Esophagus squamous epithelium (tissue), 4 donors: ENCODE data around the gene SERINC3.

Experiments
- POLR2A ChIP-seq, 4 donors: fragments of 450-650 bp; IDR thresholded peaks; one replicate each; pipeline ENCODE4 v1.6.1; 2017; ENCODE audit warnings: antibody characterized with exemption in 4 of 4, mild to moderate bottlenecking in 4 of 4, moderate library complexity in 3 of 4
- TF ChIP-seq, protein P1 (sequence below), 6 experiments: fragments of 450-650 bp in 4 of 6; fragments of 200-600 bp in 2 of 6; sonication (generic) in 2 of 6; IDR thresholded peaks; one replicate each; pipeline ENCODE4 v1.5.1; 2016 to 2019; ENCODE audit warnings: antibody characterized with exemption in 6 of 6, mild to moderate bottlenecking in 4 of 6, moderate library complexity in 4 of 6

- TF ChIP-seq, protein P1, sequence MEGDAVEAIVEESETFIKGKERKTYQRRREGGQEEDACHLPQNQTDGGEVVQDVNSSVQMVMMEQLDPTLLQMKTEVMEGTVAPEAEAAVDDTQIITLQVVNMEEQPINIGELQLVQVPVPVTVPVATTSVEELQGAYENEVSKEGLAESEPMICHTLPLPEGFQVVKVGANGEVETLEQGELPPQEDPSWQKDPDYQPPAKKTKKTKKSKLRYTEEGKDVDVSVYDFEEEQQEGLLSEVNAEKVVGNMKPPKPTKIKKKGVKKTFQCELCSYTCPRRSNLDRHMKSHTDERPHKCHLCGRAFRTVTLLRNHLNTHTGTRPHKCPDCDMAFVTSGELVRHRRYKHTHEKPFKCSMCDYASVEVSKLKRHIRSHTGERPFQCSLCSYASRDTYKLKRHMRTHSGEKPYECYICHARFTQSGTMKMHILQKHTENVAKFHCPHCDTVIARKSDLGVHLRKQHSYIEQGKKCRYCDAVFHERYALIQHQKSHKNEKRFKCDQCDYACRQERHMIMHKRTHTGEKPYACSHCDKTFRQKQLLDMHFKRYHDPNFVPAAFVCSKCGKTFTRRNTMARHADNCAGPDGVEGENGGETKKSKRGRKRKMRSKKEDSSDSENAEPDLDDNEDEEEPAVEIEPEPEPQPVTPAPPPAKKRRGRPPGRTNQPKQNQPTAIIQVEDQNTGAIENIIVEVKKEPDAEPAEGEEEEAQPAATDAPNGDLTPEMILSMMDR (IDR thresholded peaks at IDR 0.05) = no peak
- no peak for TF ChIP-seq POLR2A (IDR thresholded peaks at IDR 0.05)
These were observed 49.6 kb upstream of the SERINC3 start for GRCh38 chr20:44571362-44571988.
